AG04450 (cell line): ENCODE measurements around the gene DPYSL5. TPM values are rescaled to one million over a fixed set of nuclear protein-coding genes. Genes with fewer than 3 reads are reported as not detected.

Experiments used
- CTCF ChIA-PET: fragments of 300-600, 350-600 bp; formaldehyde crosslinking; extraction: SDS; loops from one replicate; lab custom pipeline; 2022; ENCODE audit warnings: antibody characterized with exemption, inconsistent platforms; lab: Charles Lee
- POLR2A ChIA-PET: fragments of 350-600 bp; formaldehyde crosslinking; extraction: SDS; loops from one replicate; lab custom pipeline; 2021; ENCODE audit warnings: antibody characterized with exemption, inconsistent platforms; lab: Yijun Ruan, JAX
- DNase-seq: peaks from one replicate; pipeline ENCODE4 v3.0.0-alpha.2; 2011; ENCODE audit warnings: low read depth, low spot score
- H3K27ac ChIP-seq: one replicate; pipeline ENCODE4 v1.5.1; 2012; ENCODE audit warnings: low read depth, low read length, control low read depth
- H3K27me3 ChIP-seq: one replicate; pipeline ENCODE4 v1.6.0; 2012; ENCODE audit warnings: low read length; ENCODE audit not compliant: control insufficient read depth, insufficient read depth
- H3K4me3 ChIP-seq: 2 replicates; pipeline ENCODE4 v1.5.1; 2011; ENCODE audit warnings: mild to moderate bottlenecking, low read depth, low read length, control low read depth
- H3K9me3 ChIP-seq: 2 replicates; pipeline ENCODE4 v1.5.1; 2012; ENCODE audit warnings: low read length; ENCODE audit not compliant: control insufficient read depth, insufficient read depth
- CTCF ChIP-seq: IDR thresholded peaks from 2 replicates; pipeline ENCODE4 v1.5.1; 2011; ENCODE audit warnings: low read depth, low read length, control low read depth, inconsistent platforms
- polyA plus RNA-seq: library from polyadenylated mRNA; depleted of rRNA; stranded (reverse); fragments of >200 nt; gene quantifications from 2 replicates; pipeline ENCODE4 v1.2.3, GENCODE V29; 2011

DPYSL5 gene
- polyA plus RNA-seq, 1 experiment = not detected

- no peak overlapping the region for H3K27ac ChIP-seq
- CTCF ChIA-PET = interaction anchor here (1.7 to 6.4 kb wide), 9 partner anchors 9 to 226 kb away, joined by 5 to 147 read pairs (median 12); no protein-coding TSS in a partner anchor
- TF ChIP-seq CTCF = no peak
- no peak for DNase-seq
- H3K4me3 ChIP-seq = no peak overlapping the region
- POLR2A ChIA-PET = no interaction called here
- H3K9me3 ChIP-seq = no peaks in the 10 kb centered on the region
- peaks cover 75% of the 10 kb centered on the region for H3K27me3 ChIP-seq
Observed at GRCh38 chr2:26847307-26847654, 651 bp upstream of the DPYSL5 start.

- peaks cover 78% of the 10 kb centered on the region for H3K27me3 ChIP-seq
- DNase-seq = no peak
- CTCF ChIA-PET = interaction anchor here (0.7 kb wide), 1 partner anchor 94 kb away, joined by 3 read pairs; no protein-coding TSS in a partner anchor
- POLR2A ChIA-PET = no interaction called here
- no peak overlapping the region for H3K27ac ChIP-seq
- no peak overlapping the region for H3K4me3 ChIP-seq
- H3K9me3 ChIP-seq = no peaks in the 10 kb centered on the region
- no peak for TF ChIP-seq CTCF
Observed at GRCh38 chr2:26848336-26849055, 564 bp downstream of the DPYSL5 start.

- DNase-seq = no peak
- no peak for TF ChIP-seq CTCF
- Histone ChIP-seq H3K4me3 (no peak overlapping the region), H3K27me3 (peaks cover 80% of the 10 kb centered on the region), H3K9me3 (no peaks in the 10 kb centered on the region), H3K27ac (no peak overlapping the region)
- CTCF ChIA-PET = interaction anchor here (0.7 kb wide), 1 partner anchor 93 kb away, joined by 3 read pairs; no protein-coding TSS in a partner anchor
- POLR2A ChIA-PET = no interaction called here
Observed at GRCh38 chr2:26849056-26849999, 1.4 kb downstream of the DPYSL5 start.

GRCh38 chr2:26850000-26850431, 2.1 kb downstream of the DPYSL5 start:
- H3K27ac ChIP-seq = no peak overlapping the region
- TF ChIP-seq CTCF = no peak
- H3K4me3 ChIP-seq = no peak overlapping the region
- peaks cover 77% of the 10 kb centered on the region for H3K27me3 ChIP-seq
- ChIA-PET POLR2A (interaction anchor here (0.6 kb wide), 1 partner anchor 109 kb away, joined by 4 read pairs; no protein-coding TSS in a partner anchor), CTCF (no interaction called here)
- H3K9me3 ChIP-seq = no peaks in the 10 kb centered on the region
- DNase-seq = no peak
